ENCODE measurements around the gene SLC41A3.
"Not testable (repeated sequence)": the region's sequence is repeated elsewhere in the genome, so short reads cannot be mapped to it uniquely, and the experiment has no call there.

Gene SLC41A3

DNA sequence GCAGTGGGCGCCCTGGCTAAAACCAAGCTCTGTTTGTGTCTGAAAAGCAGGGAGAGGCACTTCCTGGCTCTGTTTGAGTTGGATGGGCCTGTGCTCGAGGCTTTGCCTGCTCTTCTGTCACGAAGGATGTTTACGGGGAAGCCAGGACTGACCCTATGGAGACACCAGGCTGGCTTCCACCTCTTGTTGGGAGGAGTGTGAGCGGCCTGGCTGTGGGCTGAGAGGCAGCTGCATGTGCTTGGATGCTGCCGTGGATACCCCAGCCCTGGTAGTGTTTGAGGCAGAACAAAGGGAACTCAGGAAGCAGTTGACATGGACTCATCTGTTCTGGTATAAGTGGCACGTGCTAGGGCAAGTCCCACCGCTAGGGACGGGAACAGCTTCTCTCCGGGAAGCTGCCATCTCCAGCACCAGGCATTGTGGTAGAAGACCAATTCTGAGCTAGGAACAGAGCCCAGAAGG is 17.6 kb upstream of the SLC41A3 start:
- Histone ChIP-seq H3K4me1 (ENCODE audit: control extremely low read depth in 1 of 4, control insufficient read depth in 4 of 4, insufficient read depth in 4 of 4, low read length in 3 of 4) (no peaks in the 10 kb centered on the region), H3K27ac (ENCODE audit: insufficient read depth in 1 of 2, low read depth in 1 of 2, low read length in 2 of 2, poor library complexity in 1 of 2, severe bottlenecking in 2 of 2) (no peak overlapping the region), H3K27me3 (replicated peaks in 2 of 5; ENCODE audit: control insufficient read depth in 4 of 5, insufficient read depth in 5 of 5, low read length in 4 of 5) (no peaks in the 10 kb centered on the region), H3K4me3 (ENCODE audit: control insufficient read depth in 1 of 7, extremely low read depth in 1 of 7, insufficient read depth in 4 of 7, low read depth in 2 of 7, low read length in 6 of 7) (no peak overlapping the region), H3K36me3 (ENCODE audit: control insufficient read depth in 4 of 4, insufficient read depth in 4 of 4, low read length in 3 of 4) (no peaks in the 10 kb centered on the region), H3K9me3 (ENCODE audit: control extremely low read depth in 1 of 5, control insufficient read depth in 4 of 5, insufficient read depth in 2 of 5, low read depth in 1 of 5, low read length in 4 of 5) (peaks cover 0 to 16% (median 5%) of the 10 kb centered on the region in 5 experiments)
- ChIA-PET CTCF (no interaction called here), POLR2A (no interaction called here)
- 98% methylated on average over 10 of the region's 10 CpGs for WGBS (ENCODE audit: insufficient coverage)
- no peak for DNase-seq

DNA sequence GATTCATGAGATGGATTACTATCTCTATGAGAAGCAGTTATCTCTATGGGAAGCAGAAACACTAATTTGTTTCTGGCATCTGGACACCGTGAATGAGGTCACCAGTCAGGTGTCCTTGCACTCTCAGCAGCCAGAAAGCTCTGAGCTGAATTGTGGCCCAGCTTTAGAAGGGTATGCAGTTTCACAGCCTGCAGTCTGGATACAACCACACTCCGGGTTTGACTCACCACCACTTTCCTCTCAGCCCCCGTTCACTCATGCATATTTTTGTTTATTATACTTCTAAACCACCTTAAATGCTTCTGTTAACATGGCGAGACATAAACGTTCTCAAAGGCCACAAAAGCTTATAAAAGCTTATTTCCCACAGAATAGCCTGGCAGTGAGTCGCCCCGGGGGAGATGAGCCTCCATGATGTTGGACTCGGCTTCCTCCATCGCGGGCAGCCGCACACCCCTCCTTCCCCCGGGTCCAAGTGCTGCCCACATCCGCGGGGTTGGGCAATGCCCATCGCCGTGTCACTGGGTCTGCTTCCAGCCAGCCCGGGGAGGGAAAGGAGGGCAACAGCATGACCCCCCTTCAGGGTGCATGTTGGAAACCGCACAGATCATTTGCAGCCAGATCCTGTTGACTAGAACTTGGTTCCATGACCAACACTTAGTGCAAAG is 16.8 kb upstream of the SLC41A3 start:
- Histone ChIP-seq H3K36me3 (ENCODE audit: control insufficient read depth in 4 of 4, insufficient read depth in 4 of 4, low read length in 3 of 4) (no peaks in the 10 kb centered on the region), H3K27ac (ENCODE audit: insufficient read depth in 1 of 2, low read depth in 1 of 2, low read length in 2 of 2, poor library complexity in 1 of 2, severe bottlenecking in 2 of 2) (no peak overlapping the region), H3K9me3 (ENCODE audit: control extremely low read depth in 1 of 5, control insufficient read depth in 4 of 5, insufficient read depth in 2 of 5, low read depth in 1 of 5, low read length in 4 of 5) (peaks cover 0 to 23% (median 5%) of the 10 kb centered on the region in 5 experiments), H3K4me3 (ENCODE audit: control insufficient read depth in 1 of 7, extremely low read depth in 1 of 7, insufficient read depth in 4 of 7, low read depth in 2 of 7, low read length in 6 of 7) (no peak overlapping the region), H3K4me1 (ENCODE audit: control extremely low read depth in 1 of 4, control insufficient read depth in 4 of 4, insufficient read depth in 4 of 4, low read length in 3 of 4) (no peaks in the 10 kb centered on the region), H3K27me3 (replicated peaks in 2 of 5; ENCODE audit: control insufficient read depth in 4 of 5, insufficient read depth in 5 of 5, low read length in 4 of 5) (no peaks in the 10 kb centered on the region)
- ChIA-PET CTCF (no interaction called here), POLR2A (no interaction called here)
- WGBS (ENCODE audit: insufficient coverage) = 95% methylated on average over 16 of the region's 18 CpGs
- DNase-seq = no peak

DNA sequence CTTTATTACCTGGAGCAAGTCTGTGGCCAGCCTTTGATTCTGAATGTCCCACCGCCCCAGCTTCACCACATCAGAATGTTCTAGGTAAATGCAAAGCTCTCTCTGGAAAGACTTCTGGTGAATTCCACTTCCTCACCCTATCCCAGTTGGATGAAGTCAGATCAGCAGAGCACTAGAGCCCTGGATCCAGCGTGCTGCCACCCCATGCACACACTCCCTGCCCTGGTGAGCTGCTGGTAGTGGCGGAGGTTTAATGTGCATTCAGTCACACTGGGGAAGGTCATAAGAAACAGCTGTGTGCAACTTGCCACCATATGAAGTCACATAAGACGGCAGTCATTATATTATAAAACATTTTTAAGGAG is 16.3 kb upstream of the SLC41A3 start:
- no peak for DNase-seq
- POLR2A ChIA-PET = no interaction called here
- H3K4me1 ChIP-seq (ENCODE audit: control extremely low read depth in 1 of 4, control insufficient read depth in 4 of 4, insufficient read depth in 4 of 4, low read length in 3 of 4) = no peaks in the 10 kb centered on the region
- H3K27ac ChIP-seq (ENCODE audit: insufficient read depth in 1 of 2, low read depth in 1 of 2, low read length in 2 of 2, poor library complexity in 1 of 2, severe bottlenecking in 2 of 2) = no peak overlapping the region
- peaks cover 0 to 24% (median 5%) of the 10 kb centered on the region in 5 experiments for H3K9me3 ChIP-seq (ENCODE audit: control extremely low read depth in 1 of 5, control insufficient read depth in 4 of 5, insufficient read depth in 2 of 5, low read depth in 1 of 5, low read length in 4 of 5)
- H3K4me3 ChIP-seq (ENCODE audit: control insufficient read depth in 1 of 7, extremely low read depth in 1 of 7, insufficient read depth in 4 of 7, low read depth in 2 of 7, low read length in 6 of 7) = no peak overlapping the region
- 87% methylated on average over 2 of the region's 4 CpGs for WGBS (ENCODE audit: insufficient coverage)
- CTCF ChIA-PET = interaction anchor here (1.3 kb wide), 1 partner anchor 14 kb away, joined by 3 read pairs; no protein-coding TSS in a partner anchor
- H3K36me3 ChIP-seq (ENCODE audit: control insufficient read depth in 4 of 4, insufficient read depth in 4 of 4, low read length in 3 of 4) = no peaks in the 10 kb centered on the region
- no peaks in the 10 kb centered on the region for H3K27me3 ChIP-seq (replicated peaks in 2 of 5; ENCODE audit: control insufficient read depth in 4 of 5, insufficient read depth in 5 of 5, low read length in 4 of 5)

DNA sequence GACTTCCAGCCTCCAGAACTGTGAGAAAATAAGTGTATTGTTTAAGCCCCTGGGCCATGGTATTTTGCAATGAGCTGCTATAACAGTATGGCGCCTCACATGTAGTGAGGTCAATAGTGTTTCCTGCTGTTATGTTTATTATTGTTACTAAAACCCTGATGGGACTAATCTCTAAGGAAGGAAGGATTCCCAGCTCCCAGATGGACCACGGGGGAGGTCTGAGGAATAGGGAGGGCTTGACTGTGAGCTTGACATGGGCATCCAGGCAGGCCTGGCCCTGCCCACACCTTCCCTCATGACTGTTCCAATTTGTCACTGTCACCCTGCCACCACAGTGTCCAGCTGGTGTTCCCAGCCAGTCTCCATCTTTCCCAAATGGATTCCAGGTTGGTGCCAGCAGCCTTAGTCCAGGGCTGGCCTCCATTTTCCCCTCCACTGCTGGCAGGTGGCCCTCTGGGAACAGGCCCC is 14.5 kb upstream of the SLC41A3 start:
- 83% methylated on average over 2 of the region's 2 CpGs for WGBS (ENCODE audit: insufficient coverage)
- Histone ChIP-seq H3K27ac (ENCODE audit: insufficient read depth in 1 of 2, low read depth in 1 of 2, low read length in 2 of 2, poor library complexity in 1 of 2, severe bottlenecking in 2 of 2) (no peak overlapping the region), H3K36me3 (ENCODE audit: control insufficient read depth in 4 of 4, insufficient read depth in 4 of 4, low read length in 3 of 4) (no peaks in the 10 kb centered on the region), H3K4me1 (ENCODE audit: control extremely low read depth in 1 of 4, control insufficient read depth in 4 of 4, insufficient read depth in 4 of 4, low read length in 3 of 4) (no peaks in the 10 kb centered on the region), H3K4me3 (ENCODE audit: control insufficient read depth in 1 of 7, extremely low read depth in 1 of 7, insufficient read depth in 4 of 7, low read depth in 2 of 7, low read length in 6 of 7) (no peak overlapping the region), H3K9me3 (ENCODE audit: control extremely low read depth in 1 of 5, control insufficient read depth in 4 of 5, insufficient read depth in 2 of 5, low read depth in 1 of 5, low read length in 4 of 5) (peaks cover 0 to 27% (median 7%) of the 10 kb centered on the region in 5 experiments), H3K27me3 (replicated peaks in 2 of 5; ENCODE audit: control insufficient read depth in 4 of 5, insufficient read depth in 5 of 5, low read length in 4 of 5) (no peaks in the 10 kb centered on the region)
- ChIA-PET POLR2A (no interaction called here), CTCF (no interaction called here)
- no peak for DNase-seq

DNA sequence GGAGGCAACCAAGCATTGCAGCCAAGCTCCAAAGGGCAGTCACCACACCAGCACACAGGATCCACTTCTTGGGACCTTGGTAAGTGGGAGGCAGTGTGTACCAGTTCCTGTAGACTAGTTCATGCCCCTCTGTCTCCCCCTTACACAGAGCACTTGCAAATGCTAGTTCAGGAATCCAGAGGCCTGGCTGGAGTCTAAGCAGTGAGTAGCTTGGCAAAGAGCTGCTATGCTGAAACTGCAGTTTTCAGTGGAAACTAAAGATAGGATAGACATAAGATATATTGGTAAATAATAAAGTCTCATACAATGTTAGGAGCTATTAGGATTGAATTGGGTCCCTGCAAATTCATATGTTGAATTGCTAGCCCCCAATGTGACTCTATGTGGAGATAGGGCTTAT is 13.9 kb upstream of the SLC41A3 start:
- no peak for DNase-seq
- Histone ChIP-seq H3K4me3 (ENCODE audit: control insufficient read depth in 1 of 7, extremely low read depth in 1 of 7, insufficient read depth in 4 of 7, low read depth in 2 of 7, low read length in 6 of 7) (no peak overlapping the region), H3K4me1 (ENCODE audit: control extremely low read depth in 1 of 4, control insufficient read depth in 4 of 4, insufficient read depth in 4 of 4, low read length in 3 of 4) (no peaks in the 10 kb centered on the region), H3K27me3 (replicated peaks in 2 of 5; ENCODE audit: control insufficient read depth in 4 of 5, insufficient read depth in 5 of 5, low read length in 4 of 5) (no peaks in the 10 kb centered on the region), H3K27ac (ENCODE audit: insufficient read depth in 1 of 2, low read depth in 1 of 2, low read length in 2 of 2, poor library complexity in 1 of 2, severe bottlenecking in 2 of 2) (no peak overlapping the region), H3K36me3 (ENCODE audit: control insufficient read depth in 4 of 4, insufficient read depth in 4 of 4, low read length in 3 of 4) (no peaks in the 10 kb centered on the region), H3K9me3 (ENCODE audit: control extremely low read depth in 1 of 5, control insufficient read depth in 4 of 5, insufficient read depth in 2 of 5, low read depth in 1 of 5, low read length in 4 of 5) (peaks cover 0 to 27% (median 7%) of the 10 kb centered on the region in 5 experiments)
- POLR2A ChIA-PET = interaction anchor here (0.5 kb wide), 1 partner anchor 64 kb away, joined by 3 read pairs; no protein-coding TSS in a partner anchor
- CTCF ChIA-PET = no interaction called here

DNA sequence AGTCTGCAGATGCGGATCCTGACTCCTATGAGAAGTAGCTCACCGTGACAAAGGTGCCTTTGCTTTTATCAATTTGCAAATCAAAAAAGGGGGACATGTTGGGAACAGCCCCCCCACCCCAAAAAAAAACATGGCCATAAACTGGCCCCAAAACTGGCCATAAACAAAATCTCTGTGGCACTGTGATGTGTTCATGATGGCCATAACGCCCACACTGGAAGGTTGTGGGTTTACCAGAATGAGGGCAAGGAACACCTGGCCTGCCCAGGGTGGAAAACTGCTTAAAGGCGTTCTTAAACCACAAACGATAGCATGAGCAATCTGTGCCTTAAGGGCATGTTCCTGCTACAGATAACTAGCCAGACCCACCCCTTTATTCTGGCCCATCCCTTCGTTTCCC is 12.3 kb upstream of the SLC41A3 start:
- CTCF ChIA-PET; H3K36me3 ChIP-seq (ENCODE audit: control insufficient read depth in 4 of 4, insufficient read depth in 4 of 4, low read length in 3 of 4); DNase-seq; H3K4me3 ChIP-seq (ENCODE audit: control insufficient read depth in 1 of 7, extremely low read depth in 1 of 7, insufficient read depth in 4 of 7, low read depth in 2 of 7, low read length in 6 of 7); H3K4me1 ChIP-seq (ENCODE audit: control extremely low read depth in 1 of 4, control insufficient read depth in 4 of 4, insufficient read depth in 4 of 4, low read length in 3 of 4); H3K27me3 ChIP-seq (replicated peaks in 2 of 5; ENCODE audit: control insufficient read depth in 4 of 5, insufficient read depth in 5 of 5, low read length in 4 of 5); H3K27ac ChIP-seq (ENCODE audit: insufficient read depth in 1 of 2, low read depth in 1 of 2, low read length in 2 of 2, poor library complexity in 1 of 2, severe bottlenecking in 2 of 2); POLR2A ChIA-PET: not testable (repeated sequence)
- 100% methylated on average over 2 of the region's 6 CpGs for WGBS (ENCODE audit: insufficient coverage)
- peaks cover 0 to 27% (median 7%) of the 10 kb centered on the region in 5 experiments for H3K9me3 ChIP-seq (ENCODE audit: control extremely low read depth in 1 of 5, control insufficient read depth in 4 of 5, insufficient read depth in 2 of 5, low read depth in 1 of 5, low read length in 4 of 5)

DNA sequence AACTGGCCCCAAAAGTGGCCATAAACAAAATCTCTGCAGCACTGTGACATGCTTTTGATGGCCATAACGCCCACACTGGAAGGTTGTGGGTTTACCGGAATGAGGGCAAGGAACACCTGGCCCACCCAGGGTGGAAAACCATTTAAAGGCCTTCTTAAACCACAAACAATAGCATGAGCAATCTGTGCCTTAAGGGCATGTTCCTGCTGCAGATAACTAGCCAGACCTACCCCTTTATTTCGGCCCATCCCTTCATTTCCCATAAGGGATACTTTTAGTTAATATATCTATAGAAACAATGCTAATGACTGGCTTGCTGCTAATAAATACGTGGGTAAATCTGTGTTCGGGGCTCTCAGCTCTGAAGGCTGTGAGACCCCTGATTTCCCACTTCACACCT is 8.2 kb upstream of the SLC41A3 start:
- H3K4me3 ChIP-seq (ENCODE audit: control insufficient read depth in 1 of 7, extremely low read depth in 1 of 7, insufficient read depth in 4 of 7, low read depth in 2 of 7, low read length in 6 of 7); CTCF ChIA-PET; H3K27ac ChIP-seq (ENCODE audit: insufficient read depth in 1 of 2, low read depth in 1 of 2, low read length in 2 of 2, poor library complexity in 1 of 2, severe bottlenecking in 2 of 2); POLR2A ChIA-PET; H3K36me3 ChIP-seq (ENCODE audit: control insufficient read depth in 4 of 4, insufficient read depth in 4 of 4, low read length in 3 of 4); DNase-seq; H3K4me1 ChIP-seq (ENCODE audit: control extremely low read depth in 1 of 4, control insufficient read depth in 4 of 4, insufficient read depth in 4 of 4, low read length in 3 of 4); H3K27me3 ChIP-seq (replicated peaks in 2 of 5; ENCODE audit: control insufficient read depth in 4 of 5, insufficient read depth in 5 of 5, low read length in 4 of 5): not testable (repeated sequence)
- WGBS (ENCODE audit: insufficient coverage) = 100% methylated on average over 2 of the region's 5 CpGs
- H3K9me3 ChIP-seq (ENCODE audit: control extremely low read depth in 1 of 5, control insufficient read depth in 4 of 5, insufficient read depth in 2 of 5, low read depth in 1 of 5, low read length in 4 of 5) = peaks cover 0 to 17% (median 4%) of the 10 kb centered on the region in 5 experiments

Data from common myeloid progenitor, CD34-positive (primary cell).